RWPE1 (cell line): ENCODE data around the gene FAM217A.

Experiments
- CTCF ChIA-PET: fragments of 350-600 bp; sonication (Branson Sonifier 250); formaldehyde crosslinking; extraction: SDS; loops from one replicate; lab custom pipeline; 2021; lab: Yijun Ruan, JAX
- POLR2A ChIA-PET: fragments of 400-600 bp; formaldehyde crosslinking; extraction: SDS; loops from one replicate; lab custom pipeline; 2020; ENCODE audit warnings: antibody characterized with exemption; ENCODE audit not compliant: low non-redundant PET; lab: Yijun Ruan, JAX
- DNase-seq: peaks from one replicate; pipeline ENCODE4 v3.0.0; 2012; ENCODE audit warnings: low spot score
- H3K27ac ChIP-seq: fragments of 450-650 bp; 2 replicates; pipeline ENCODE4 v1.5.1; 2017
- CTCF ChIP-seq: fragments of 450-650 bp; conservative IDR thresholded peaks from 2 replicates; pipeline ENCODE4 v1.5.1; 2017; ENCODE audit warnings: low read depth, mild to moderate bottlenecking

The FAM217A gene

GRCh38 chr6:4032475-4032874 lies 46.5 kb downstream of the FAM217A start:
- DNase-seq: no peak
- H3K27ac ChIP-seq: no peak overlapping the region
- ChIA-PET POLR2A (no interaction called here), CTCF (no interaction called here)
- no peak for TF ChIP-seq CTCF

DNA sequence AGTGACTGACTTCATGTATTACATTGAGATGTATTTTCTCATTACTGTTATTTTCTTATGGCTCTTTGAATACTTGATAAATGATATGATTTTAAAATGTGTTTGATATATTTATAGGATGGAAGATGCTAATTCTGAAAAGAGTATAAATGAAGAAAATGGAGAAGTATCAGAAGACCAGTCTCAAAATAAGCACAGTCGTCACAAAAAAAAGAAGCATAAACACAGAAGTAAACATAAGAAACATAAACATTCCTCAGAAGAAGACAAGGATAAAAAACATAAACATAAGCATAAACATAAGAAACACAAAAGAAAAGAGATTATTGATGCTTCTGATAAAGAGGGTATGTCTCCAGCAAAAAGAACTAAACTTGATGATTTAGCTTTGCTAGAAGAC lies 47.5 kb downstream of the FAM217A start:
- POLR2A ChIA-PET: no interaction called here
- CTCF ChIA-PET: no interaction called here
- TF ChIP-seq CTCF: no peak

DNA sequence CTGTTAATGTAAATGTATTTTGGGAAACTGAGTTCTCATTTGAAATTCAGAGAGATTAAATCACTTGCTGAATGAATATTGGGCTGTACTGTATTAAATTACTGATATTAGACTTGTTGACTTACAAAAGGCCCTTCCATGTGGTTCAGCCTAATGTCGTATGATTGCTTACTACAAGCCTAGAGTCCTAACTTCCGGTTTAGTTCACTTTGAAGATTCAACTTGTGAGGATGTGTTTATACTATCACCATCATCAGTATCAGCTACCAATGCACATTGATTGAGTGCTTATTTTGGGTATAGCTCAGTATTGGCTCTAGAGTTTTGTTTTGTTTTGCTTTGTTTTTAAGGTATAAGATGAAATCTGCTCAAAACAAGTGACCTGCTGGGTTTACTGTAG lies 48.3 kb downstream of the FAM217A start:
- H3K27ac ChIP-seq: no peak overlapping the region
- CTCF ChIA-PET: no interaction called here
- DNase-seq: no peak
- POLR2A ChIA-PET: no interaction called here
- TF ChIP-seq CTCF: no peak

More for the DNA sequence above, 47.5 kb downstream of the FAM217A start:
- DNase-seq: no peak
- no peak overlapping the region for H3K27ac ChIP-seq

DNA sequence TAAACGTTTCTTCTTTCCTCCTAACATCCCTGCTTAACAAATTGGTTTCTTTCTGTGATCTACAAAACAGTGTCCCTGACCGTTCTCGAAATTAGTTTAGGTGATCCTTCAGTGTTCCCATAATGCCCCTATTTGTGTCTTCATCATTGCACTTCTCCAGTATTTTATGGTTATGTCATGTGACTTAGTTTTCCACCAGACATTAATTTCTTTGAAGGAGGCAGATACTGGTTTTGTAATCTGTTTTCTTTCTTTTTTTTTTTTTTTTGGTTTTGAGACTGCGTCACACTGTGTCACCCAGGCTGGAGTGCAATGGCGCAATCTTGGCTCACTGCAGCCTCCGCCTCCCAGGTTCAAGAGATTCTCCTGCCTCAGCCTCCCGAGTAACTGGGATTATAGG lies 49.2 kb downstream of the FAM217A start:
- no peak for DNase-seq
- no peak overlapping the region for H3K27ac ChIP-seq
- TF ChIP-seq CTCF: no peak
- CTCF ChIA-PET: no interaction called here
- POLR2A ChIA-PET: interaction anchor here (0.6 kb wide), 1 partner anchor 99 kb away, joined by 3 read pairs; no protein-coding TSS in a partner anchor

- ChIA-PET CTCF (interaction anchor here (0.7 kb wide), 1 partner anchor 26 kb away, joined by 3 read pairs; no protein-coding TSS in a partner anchor), POLR2A (no interaction called here)
- H3K27ac ChIP-seq: no peak overlapping the region
- no peak for TF ChIP-seq CTCF
- DNase-seq: no peak
These were observed 50.9 kb downstream of the FAM217A start for GRCh38 chr6:4028051-4028450.

- DNase-seq: no peak
- POLR2A ChIA-PET: no interaction called here
- no peak overlapping the region for H3K27ac ChIP-seq
- no peak for TF ChIP-seq CTCF
- CTCF ChIA-PET: interaction anchor here (0.6 kb wide), 1 partner anchor 936 kb away, joined by 3 read pairs; no protein-coding TSS in a partner anchor
These were observed 53.3 kb downstream of the FAM217A start for GRCh38 chr6:4025681-4026080.
